ENCODE results near the gene IKZF1. TPM values are rescaled to one million over a fixed set of nuclear protein-coding genes. Genes with fewer than 3 reads are reported as not detected.

The IKZF1 gene
- total and polyA plus RNA-seq, 2 of the 13 experiments (the other 11 are each of a cell fraction or from before 2014, with no cell fraction given), result not detected

GRCh38 chr7:50265968-50266634 lies 38.4 kb upstream of the IKZF1 start (continued):
- TF ChIP-seq CAMTA2 (CRISPR knock-in tag; IDR thresholded peaks at IDR 0.05; ENCODE audit: borderline replicate concordance), result no peak
- TF ChIP-seq ZNF30 (CRISPR knock-in tag; IDR thresholded peaks at IDR 0.05), result no peak

GRCh38 chr7:50266635-50267386 lies 37.7 kb upstream of the IKZF1 start:
- intact Hi-C loops (cut with micrococcal nuclease; ENCODE audit: unreplicated experiment) (no loop called here), in situ Hi-C loops (cut with HindIII; ENCODE audit: extremely low pct_ligation_motif_present, low pct_unique_long_range_greater_than_20kb) (no loop called here)
- Histone ChIP-seq H3K36me3 (replicated peaks in 1 of 2; ENCODE audit: control insufficient read depth in 1 of 2, insufficient read depth in 2 of 2, low read length in 2 of 2) (no peaks in the 10 kb centered on the region), H3K9ac (ENCODE audit: insufficient read depth, low read depth, low read length) (no peak overlapping the region), H3K27ac (ENCODE audit: extremely low read length, insufficient read depth, low read length) (no peak overlapping the region), H3K79me2 (ENCODE audit: insufficient read depth, low read length) (no peaks in the 10 kb centered on the region), H3K9me3 (ENCODE audit: low read length) (no peaks in the 10 kb centered on the region), H3K4me1 (ENCODE audit: insufficient read depth, low read length) (no peaks in the 10 kb centered on the region), H3K27me3 (ENCODE audit: control insufficient read depth in 1 of 2, insufficient read depth in 2 of 2, low read length in 2 of 2) (no peaks in the 10 kb centered on the region; a peak in 1 of 5 replicates), H3K4me3 (replicated peaks in 1 of 3; ENCODE audit: insufficient read depth in 1 of 3, low read depth in 2 of 3, low read length in 3 of 3) (no peak overlapping the region), H4K20me1 (ENCODE audit: insufficient read depth, low read length) (no peaks in the 10 kb centered on the region), H2AFZ (ENCODE audit: low read length) (no peak overlapping the region), H3K4me2 (ENCODE audit: low read depth, low read length) (no peak overlapping the region)
- FAIRE-seq, result no peak
- BruUV-seq (replicated peaks), result no TSS peak
- no peak for DNase-seq (ENCODE audit: low spot score)
- WGBS (ENCODE audit: low lambda C conversion rate), result 4% methylated on average over 11 of the region's 11 CpGs
- ATAC-seq, result no peak
- ChIA-PET CTCF (ENCODE audit: low intra/inter-chr PET ratio, low total read pairs) (no interaction called here), POLR2A (no interaction called here)
- TF ChIP-seq ZNF207 (IDR thresholded peaks at IDR 0.05; ENCODE audit: borderline replicate concordance) (no peak), ZNF639 (CRISPR knock-in tag; conservative IDR thresholded peaks at IDR 0.05) (no peak), SP5 (CRISPR knock-in tag; IDR thresholded peaks at IDR 0.05; ENCODE audit: borderline replicate concordance, low read depth) (no peak), GPBP1L1 (CRISPR knock-in tag; IDR thresholded peaks at IDR 0.05) (no peak), ZBED4 (CRISPR knock-in tag; IDR thresholded peaks at IDR 0.05; ENCODE audit: borderline replicate concordance) (no peak), ZNF264 (CRISPR knock-in tag; IDR thresholded peaks at IDR 0.05) (no peak), CBFB (CRISPR knock-in tag; IDR thresholded peaks at IDR 0.05) (no peak), IKZF5 (CRISPR knock-in tag; IDR thresholded peaks at IDR 0.05) (no peak), CEBPG (CRISPR knock-in tag; IDR thresholded peaks at IDR 0.05) (no peak), KDM3A (CRISPR knock-in tag; IDR thresholded peaks at IDR 0.05; ENCODE audit: low read depth) (no peak), SATB2 (CRISPR knock-in tag; IDR thresholded peaks at IDR 0.05) (no peak), MAF1 (CRISPR knock-in tag; IDR thresholded peaks at IDR 0.05; ENCODE audit: borderline replicate concordance) (no peak), SYNCRIP (IDR thresholded peaks at IDR 0.05; ENCODE audit: insufficient read depth, low read depth, low read length) (no peak)
